ENCODE results near the gene RAG1.

Gene RAG1

GRCh38 chr11:36608491-36609199, 40.8 kb downstream of the RAG1 start:
- TF ChIP-seq Cebpa-rat (IDR thresholded peaks at IDR 0.05) = no peak
- H3K27me3 ChIP-seq = peaks cover 0 to 46% (median 0%) of the 10 kb centered on the region in 11 experiments; a peak in 6 of 22 replicates
- H3K9me3 ChIP-seq (replicated peaks in 1 of 11) = peaks cover 0 to 16% (median 5%) of the 10 kb centered on the region in 11 experiments; a peak in 8 of 22 replicates
- H3K4me1 ChIP-seq = peaks cover 12 to 71% (median 39%) of the 10 kb centered on the region in 10 experiments
- H4K20me1 ChIP-seq = no peaks in the 10 kb centered on the region; a peak in 1 of 22 replicates
- no peak overlapping the region for H3K4me3 ChIP-seq
- peak overlapping the region in 6 of 11 experiments; percentile 6 to 22 (median 16); a peak in 7 of 22 replicates for H3K4me2 ChIP-seq
- no peak overlapping the region for H3K9ac ChIP-seq
- H3K27ac ChIP-seq = no peak overlapping the region
- H3K36me3 ChIP-seq = no peaks in the 10 kb centered on the region

DNA sequence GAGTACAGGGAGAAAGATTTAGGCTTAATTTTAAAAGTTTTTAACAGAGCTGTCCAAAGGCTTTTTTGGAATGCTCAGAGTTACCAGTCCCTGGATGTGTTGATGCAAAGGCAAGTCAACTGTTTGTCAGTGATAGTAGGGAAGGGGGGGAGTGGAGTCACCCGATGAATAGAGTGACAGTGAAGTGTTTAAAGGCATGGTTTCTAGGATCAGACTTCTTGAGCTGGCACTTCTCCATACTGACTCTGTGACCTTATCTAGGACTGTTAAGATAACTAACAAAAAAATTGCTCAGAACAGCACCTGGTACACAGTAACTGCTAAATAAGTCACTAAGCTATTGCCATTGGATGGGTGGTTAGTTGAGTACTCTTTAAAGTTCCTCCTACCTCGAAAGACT, 41.6 kb downstream of the RAG1 start:
- Histone ChIP-seq H3K9me3 (replicated peaks in 1 of 11) (peaks cover 0 to 18% (median 6%) of the 10 kb centered on the region in 11 experiments; a peak in 8 of 22 replicates), H4K20me1 (no peaks in the 10 kb centered on the region; a peak in 1 of 22 replicates), H3K27me3 (peaks cover 0 to 42% (median 0%) of the 10 kb centered on the region in 11 experiments; a peak in 6 of 22 replicates), H3K4me1 (peaks cover 12 to 64% (median 32%) of the 10 kb centered on the region in 10 experiments), H3K9ac (no peak overlapping the region), H3K4me3 (no peak overlapping the region), H3K4me2 (peak overlapping the region in 5 of 11 experiments; percentile 6 to 22 (median 18); a peak in 6 of 22 replicates), H3K36me3 (no peaks in the 10 kb centered on the region), H3K27ac (no peak overlapping the region)
- no peak for TF ChIP-seq Cebpa-rat (IDR thresholded peaks at IDR 0.05)

DNA sequence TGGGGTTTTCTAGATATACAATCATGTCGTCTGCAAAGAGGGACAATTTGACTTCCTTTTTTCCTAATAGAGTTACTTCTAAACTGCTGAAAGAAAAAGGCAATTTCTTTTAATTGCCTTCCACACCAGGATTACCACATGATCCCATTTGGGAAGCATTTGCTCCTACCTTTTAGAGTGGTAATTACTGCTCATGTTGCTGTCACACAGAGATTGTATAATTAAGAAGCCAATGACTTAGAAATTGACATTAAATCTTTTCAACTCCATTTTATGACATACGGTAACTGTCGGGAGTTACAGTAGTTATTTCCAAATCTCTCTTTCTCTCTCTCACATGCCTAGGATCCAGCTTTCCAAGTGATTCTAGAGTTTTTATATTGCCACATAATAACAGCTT, 48.0 kb downstream of the RAG1 start:
- Histone ChIP-seq H3K27ac (peak overlapping the region in 3 of 11 experiments; percentile 10 to 43 (median 28); a peak in 4 of 22 replicates), H3K36me3 (no peaks in the 10 kb centered on the region), H3K9me3 (replicated peaks in 1 of 11) (peaks cover 0 to 11% (median 5%) of the 10 kb centered on the region in 11 experiments; a peak in 8 of 22 replicates), H3K9ac (peak overlapping the region in 1 of 11 experiments; percentile 0; a peak in 2 of 22 replicates), H3K27me3 (no peaks in the 10 kb centered on the region), H3K4me2 (peak overlapping the region in 7 of 11 experiments; percentile 14 to 60 (median 45); a peak in 9 of 22 replicates), H3K4me3 (no peak overlapping the region), H4K20me1 (no peaks in the 10 kb centered on the region), H3K4me1 (peaks cover 26 to 50% (median 43%) of the 10 kb centered on the region in 10 experiments)
- TF ChIP-seq Cebpa-rat (IDR thresholded peaks at IDR 0.05) = no peak

DNA sequence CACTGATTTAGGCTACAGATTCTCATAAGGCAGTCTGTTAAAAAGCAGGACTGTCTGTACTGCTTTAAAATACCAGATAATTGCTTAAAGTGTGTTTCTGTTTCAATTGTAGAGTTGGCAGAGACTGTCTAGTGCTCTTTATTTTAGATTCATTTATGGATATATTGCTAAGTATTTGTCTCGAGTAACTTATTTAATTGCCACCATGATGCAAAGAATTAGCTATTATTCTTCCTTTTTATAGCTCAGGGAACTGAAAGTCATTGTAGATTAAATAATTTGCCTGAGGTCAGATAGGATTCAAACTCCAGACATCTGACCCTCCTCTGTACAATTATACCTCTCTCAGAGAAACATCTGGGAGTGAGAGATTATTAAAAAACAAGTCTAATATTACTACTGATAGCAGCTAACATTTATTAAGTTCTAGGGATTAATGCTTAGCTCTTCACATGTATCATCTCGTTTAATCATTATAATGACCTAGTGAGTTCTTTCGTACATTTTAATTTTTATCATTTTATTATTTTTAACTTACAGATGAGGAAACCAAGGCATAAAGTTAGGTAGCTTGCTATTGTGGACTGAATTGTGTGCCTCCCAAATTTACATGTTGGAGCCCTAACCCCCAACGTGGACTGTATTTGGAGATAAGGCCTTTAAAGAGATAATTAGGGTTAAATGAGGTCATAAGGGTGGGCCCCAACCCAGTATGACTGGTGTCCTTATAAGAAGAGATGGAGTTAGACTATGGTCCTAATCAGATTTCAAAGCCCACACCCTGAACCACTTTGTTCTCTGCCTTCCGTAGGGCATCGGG, 49.9 kb downstream of the RAG1 start:
- H4K20me1 ChIP-seq = no peaks in the 10 kb centered on the region
- H3K4me3 ChIP-seq = peak overlapping the region in 4 of 10 experiments; percentile 47 to 56 (median 54); a peak in 6 of 20 replicates
- TF ChIP-seq Cebpa-rat (IDR thresholded peaks at IDR 0.05) = no peak
- peak overlapping the region; percentile 74 to 93 (median 84) for H3K4me2 ChIP-seq
- H3K9ac ChIP-seq = peak overlapping the region in 7 of 11 experiments; percentile 65 to 82 (median 72); a peak in 10 of 22 replicates
- H3K27ac ChIP-seq = peak overlapping the region in 8 of 11 experiments; percentile 53 to 90 (median 74); a peak in 16 of 22 replicates
- peaks cover 0 to 7% (median 0%) of the 10 kb centered on the region in 11 experiments; a peak in 7 of 22 replicates for H3K9me3 ChIP-seq (replicated peaks in 1 of 11)
- no peaks in the 10 kb centered on the region for H3K27me3 ChIP-seq
- H3K4me1 ChIP-seq = peaks cover 32 to 68% (median 58%) of the 10 kb centered on the region in 10 experiments
- no peaks in the 10 kb centered on the region for H3K36me3 ChIP-seq

DNA sequence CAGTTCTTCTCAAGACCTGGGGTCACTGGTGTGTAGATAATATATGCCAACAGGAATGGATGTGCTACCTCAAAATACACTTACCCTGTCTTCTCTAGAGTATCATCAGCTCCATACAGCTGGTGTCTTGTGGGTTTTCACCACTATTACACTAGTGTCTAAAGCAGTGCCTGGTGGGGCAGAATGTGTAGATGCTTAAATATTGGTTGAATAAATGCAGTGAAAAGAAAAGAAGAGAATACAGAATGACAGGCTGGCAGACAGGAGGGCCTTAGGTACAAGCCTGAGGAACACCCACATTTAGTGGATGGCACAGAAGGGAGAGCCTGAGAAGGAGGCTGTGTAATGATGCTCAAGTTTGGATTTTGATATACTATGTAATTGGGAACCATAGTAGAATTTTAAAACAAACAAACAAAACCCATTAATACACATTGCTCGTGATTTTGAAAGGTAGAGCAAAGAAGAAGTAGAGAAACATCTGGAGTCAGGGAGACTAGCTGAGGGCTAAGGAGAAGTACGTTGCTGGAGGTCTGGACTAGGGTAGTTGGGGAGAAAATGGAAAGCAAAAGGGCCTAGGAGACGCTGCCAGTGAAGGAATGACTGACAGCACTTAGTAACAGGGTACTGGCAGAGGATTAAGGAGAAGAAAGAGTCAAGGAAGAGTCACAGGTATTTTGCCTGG, 50.7 kb downstream of the RAG1 start:
- H3K4me3 ChIP-seq = peak overlapping the region; percentile 20 to 56 (median 50); a peak in 18 of 20 replicates
- peaks cover 32 to 75% (median 62%) of the 10 kb centered on the region in 10 experiments for H3K4me1 ChIP-seq
- H3K27ac ChIP-seq = peak overlapping the region in 9 of 11 experiments; percentile 20 to 90 (median 73); a peak in 17 of 22 replicates
- peaks cover 0 to 4% (median 0%) of the 10 kb centered on the region in 11 experiments; a peak in 7 of 22 replicates for H3K9me3 ChIP-seq (replicated peaks in 1 of 11)
- H4K20me1 ChIP-seq = no peaks in the 10 kb centered on the region
- TF ChIP-seq Cebpa-rat (IDR thresholded peaks at IDR 0.05) = no peak
- no peaks in the 10 kb centered on the region for H3K27me3 ChIP-seq
- H3K36me3 ChIP-seq = no peaks in the 10 kb centered on the region
- H3K4me2 ChIP-seq = peak overlapping the region; percentile 74 to 93 (median 84)
- peak overlapping the region; percentile 12 to 82 (median 67); a peak in 20 of 22 replicates for H3K9ac ChIP-seq

GRCh38 chr11:36619502-36619901, 51.7 kb downstream of the RAG1 start:
- no peak for TF ChIP-seq Cebpa-rat (IDR thresholded peaks at IDR 0.05)
- Histone ChIP-seq H3K36me3 (no peaks in the 10 kb centered on the region), H3K27ac (peak overlapping the region in 9 of 11 experiments; percentile 20 to 90 (median 73); a peak in 17 of 22 replicates), H3K9me3 (replicated peaks in 1 of 11) (no peaks in the 10 kb centered on the region), H3K27me3 (no peaks in the 10 kb centered on the region), H3K9ac (peak overlapping the region; percentile 12 to 82 (median 67); a peak in 20 of 22 replicates), H3K4me3 (peak overlapping the region; percentile 20 to 56 (median 50); a peak in 18 of 20 replicates), H3K4me2 (peak overlapping the region; percentile 74 to 93 (median 84)), H4K20me1 (no peaks in the 10 kb centered on the region), H3K4me1 (peaks cover 32 to 85% (median 66%) of the 10 kb centered on the region in 10 experiments)

- H4K20me1 ChIP-seq = no peaks in the 10 kb centered on the region
- peak overlapping the region in 8 of 11 experiments; percentile 53 to 90 (median 74); a peak in 14 of 22 replicates for H3K27ac ChIP-seq
- peak overlapping the region; percentile 74 to 93 (median 84); a peak in 20 of 22 replicates for H3K4me2 ChIP-seq
- no peaks in the 10 kb centered on the region for H3K36me3 ChIP-seq
- TF ChIP-seq Cebpa-rat (IDR thresholded peaks at IDR 0.05) = peak in 1 of 11 experiments; percentile 36; a peak in 1 of 22 replicates
- H3K27me3 ChIP-seq = no peaks in the 10 kb centered on the region
- H3K9me3 ChIP-seq (replicated peaks in 1 of 11) = no peaks in the 10 kb centered on the region
- peak overlapping the region in 8 of 11 experiments; percentile 20 to 82 (median 70); a peak in 9 of 22 replicates for H3K9ac ChIP-seq
- peak overlapping the region in 5 of 10 experiments; percentile 47 to 56 (median 52); a peak in 6 of 20 replicates for H3K4me3 ChIP-seq
- peaks cover 32 to 87% (median 66%) of the 10 kb centered on the region in 10 experiments for H3K4me1 ChIP-seq
These were observed 52.4 kb downstream of the RAG1 start for GRCh38 chr11:36620246-36620645.

All from BLaER1 treated with 17β-estradiol and CSF1 and Interleukin-3, amounts not matched to agents 10 nM and 100 nM (cell line).